GM18526 (cell line): Measurements from ENCODE around the gene RDH13.

Experiments used
- POLR2A ChIP-seq: IDR thresholded peaks from 3 replicates; pipeline ENCODE4 v1.6.1; 2011; ENCODE audit not compliant: insufficient read length; ENCODE audit errors: extremely low read depth

The RDH13 gene

DNA sequence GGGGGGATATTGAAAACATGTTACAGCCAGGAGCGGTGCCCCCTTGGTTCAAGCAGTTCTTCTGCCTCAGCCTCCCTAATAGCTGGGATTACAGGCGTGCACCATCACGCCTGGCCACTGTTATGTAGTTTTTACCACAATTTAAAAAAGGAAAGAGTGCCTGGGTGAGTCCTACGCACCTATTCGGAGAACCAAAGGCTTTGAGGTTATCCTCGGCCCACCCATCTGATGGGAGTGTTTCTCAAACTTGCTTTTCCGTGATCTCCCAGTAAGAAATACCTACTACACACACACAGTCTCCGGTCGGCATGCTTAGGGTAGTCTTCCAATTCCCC lies 20.6 kb downstream of the RDH13 start:
- TF ChIP-seq POLR2A: no peak

DNA sequence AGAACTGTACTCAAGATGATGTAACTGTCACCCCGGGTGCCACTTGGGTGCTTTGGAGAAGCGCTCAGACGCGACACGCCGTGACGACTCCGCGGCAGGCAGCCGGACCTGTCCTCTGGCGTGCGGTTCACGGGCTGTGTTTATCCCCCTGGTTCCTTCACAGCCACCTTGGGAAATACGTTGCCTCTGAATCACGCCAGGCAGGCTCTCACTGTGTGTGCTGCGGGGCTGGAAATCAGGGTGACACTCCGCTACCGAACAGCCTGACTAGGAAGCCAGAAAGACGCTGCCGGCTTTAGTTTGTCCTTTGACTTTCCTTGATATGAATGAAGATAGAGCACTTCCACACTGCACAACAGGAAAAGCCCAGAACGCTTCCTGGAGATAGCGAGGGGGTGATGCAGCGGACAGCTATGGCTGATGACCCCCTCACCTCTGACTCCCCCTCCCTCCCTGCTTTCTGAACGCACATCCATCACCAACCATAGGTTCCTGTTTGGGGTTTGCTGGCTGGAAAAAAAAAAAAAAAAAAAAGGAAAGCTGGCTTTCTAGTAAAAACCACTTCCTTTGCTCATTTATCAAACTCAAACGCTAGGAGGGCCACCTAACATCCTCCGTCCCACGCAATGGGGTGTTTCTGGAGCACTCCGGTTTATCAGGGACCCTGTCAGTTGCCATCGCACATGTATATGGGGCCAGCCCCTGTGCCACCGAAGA lies 21.2 kb downstream of the RDH13 start:
- no peak for TF ChIP-seq POLR2A

DNA sequence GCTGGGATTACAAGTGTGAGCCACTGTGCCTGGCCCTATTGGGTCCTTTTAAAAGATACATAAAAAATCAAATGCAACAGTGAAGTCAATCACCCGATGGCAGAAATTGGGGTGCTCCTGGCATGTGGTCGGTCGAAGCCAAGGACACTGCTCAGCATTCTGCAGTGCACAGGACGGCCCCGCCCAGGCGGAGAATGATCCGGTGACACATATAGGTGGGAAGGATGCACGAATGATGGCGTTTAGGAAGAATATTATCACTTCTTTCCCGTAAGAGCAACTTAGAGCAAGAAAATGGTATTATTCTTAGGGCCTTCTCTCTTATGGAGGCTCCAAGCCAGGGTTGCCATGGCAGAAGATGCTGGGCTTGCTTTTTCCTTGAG lies 21.7 kb downstream of the RDH13 start:
- TF ChIP-seq POLR2A: no peak

DNA sequence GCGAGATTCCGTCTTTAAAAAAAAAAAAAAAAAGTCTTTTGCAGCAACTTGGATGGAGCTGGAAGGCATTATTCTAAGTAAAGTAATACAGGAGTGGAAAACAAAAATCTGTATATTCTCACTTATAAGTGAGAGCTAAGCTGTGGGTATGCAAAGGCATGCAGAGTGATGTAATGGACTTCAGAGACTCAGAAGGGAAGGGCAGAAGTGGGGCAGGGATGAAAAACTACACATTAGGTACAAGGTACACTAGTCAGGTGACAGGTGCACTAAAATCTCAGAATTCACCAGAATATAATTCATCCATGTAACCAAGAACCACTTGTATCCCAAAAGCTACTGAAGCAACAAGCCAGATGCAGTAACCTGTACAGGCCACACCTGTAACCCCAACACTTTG lies 26.9 kb downstream of the RDH13 start:
- TF ChIP-seq POLR2A: no peak

DNA sequence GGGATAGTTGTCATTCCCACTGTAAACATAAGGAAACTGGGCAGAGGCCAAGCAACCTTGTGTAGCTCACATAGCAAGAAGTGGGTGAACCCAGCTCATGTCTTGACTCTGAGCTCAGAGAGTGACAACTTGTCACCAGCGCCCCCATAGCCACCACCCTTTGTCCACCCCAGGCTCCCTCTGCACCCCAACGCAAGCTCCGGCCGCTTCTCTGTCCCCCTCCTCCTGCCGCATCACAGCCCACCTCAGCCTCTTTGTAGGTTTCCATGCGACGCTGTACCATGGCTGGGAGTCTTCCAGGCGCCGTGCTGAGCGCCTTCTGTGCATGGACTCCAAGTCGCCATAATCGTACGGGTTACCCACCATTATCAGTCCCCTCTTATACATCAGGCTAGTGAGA lies 28.2 kb downstream of the RDH13 start:
- TF ChIP-seq POLR2A: no peak

GRCh38 chr19:55032170-55032800 lies 30.7 kb downstream of the RDH13 start:
- TF ChIP-seq POLR2A: no peak

GRCh38 chr19:55031178-55031577 lies 31.8 kb downstream of the RDH13 start:
- TF ChIP-seq POLR2A: no peak

DNA sequence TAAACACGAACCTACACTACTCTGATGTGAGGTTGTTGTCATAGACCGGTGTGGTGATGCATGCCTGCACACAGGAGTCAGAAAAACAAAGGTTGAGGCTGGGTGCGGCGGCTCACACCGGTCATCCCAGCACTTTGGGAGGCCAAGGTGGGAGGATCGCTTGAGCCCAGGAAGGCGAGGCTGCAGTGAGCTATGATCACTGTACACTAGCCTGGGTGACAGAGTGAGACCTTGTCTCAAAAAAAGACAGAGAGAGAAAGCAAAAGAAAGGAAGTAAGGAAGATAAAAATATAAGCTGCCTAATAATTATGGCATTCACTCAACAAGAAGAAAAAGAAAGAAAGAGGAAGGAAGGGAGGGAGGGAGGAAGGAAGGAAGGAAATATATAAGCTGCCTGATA lies 34.2 kb downstream of the RDH13 start:
- no peak for TF ChIP-seq POLR2A

- no peak for TF ChIP-seq POLR2A
Observed at GRCh38 chr19:55027472-55028337, 35.2 kb downstream of the RDH13 start.

GRCh38 chr19:55024111-55024510 lies 38.8 kb downstream of the RDH13 start:
- no peak for TF ChIP-seq POLR2A

DNA sequence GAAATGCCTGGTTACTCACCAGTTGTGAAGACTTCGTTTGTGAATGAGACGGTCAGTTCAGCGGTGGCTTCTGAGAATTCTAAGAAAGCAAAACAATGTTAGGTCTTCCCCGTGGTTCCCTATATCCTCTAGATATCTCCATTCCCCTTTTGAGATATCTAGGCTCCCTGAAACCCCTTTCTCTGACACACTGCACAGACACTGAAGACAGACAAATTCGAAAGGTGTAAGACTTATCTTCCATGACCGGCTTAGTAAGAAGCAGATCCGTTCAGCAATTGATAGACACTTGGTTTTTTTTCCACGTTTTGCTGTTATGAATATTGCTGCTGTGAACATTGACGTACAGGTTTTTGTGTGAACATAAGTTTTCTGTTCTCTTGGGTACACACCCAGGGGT lies 44.3 kb downstream of the RDH13 start:
- TF ChIP-seq POLR2A: no peak

- TF ChIP-seq POLR2A: no peak
Observed at GRCh38 chr19:55018216-55018615, 44.7 kb downstream of the RDH13 start.

DNA sequence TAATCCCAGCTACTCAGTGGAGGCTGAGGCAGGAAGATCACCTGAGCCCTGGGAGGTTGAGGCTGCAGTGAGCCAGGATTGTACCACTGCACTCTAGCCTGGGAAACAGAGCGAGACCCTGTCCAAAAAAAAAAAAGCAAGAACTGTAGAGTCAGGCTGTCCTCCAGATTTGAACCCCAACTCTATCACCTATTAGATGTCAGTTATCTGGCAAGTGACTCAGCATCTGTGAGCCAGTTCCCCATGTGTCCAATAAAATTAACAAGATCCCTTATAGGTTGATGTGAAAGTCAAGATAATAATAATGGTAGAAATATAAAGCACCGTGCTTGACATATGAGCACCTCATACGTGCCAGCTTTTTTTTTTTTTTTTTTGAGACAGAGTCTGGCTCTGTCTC lies 46.9 kb downstream of the RDH13 start:
- no peak for TF ChIP-seq POLR2A

GRCh38 chr19:55015126-55015525 lies 47.8 kb downstream of the RDH13 start:
- no peak for TF ChIP-seq POLR2A

DNA sequence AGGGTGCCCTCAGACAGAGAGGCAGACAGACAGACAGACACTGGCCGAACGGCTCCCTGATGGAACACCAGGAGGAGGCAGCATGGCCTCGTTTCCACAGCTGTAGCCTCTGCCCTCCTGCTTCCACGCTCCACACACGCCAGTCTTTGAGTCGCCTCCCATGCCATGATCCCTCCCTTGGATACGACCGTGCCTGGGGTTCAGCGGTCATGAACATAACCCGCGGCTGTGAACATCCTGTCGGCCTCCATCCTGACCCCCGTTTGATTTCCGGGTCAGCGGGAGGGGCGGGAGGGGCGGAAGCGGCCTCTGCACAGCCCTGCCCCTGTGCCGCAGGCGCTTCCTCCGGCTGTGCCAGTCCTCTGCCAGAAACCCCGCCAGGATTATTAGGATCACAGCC lies 48.2 kb downstream of the RDH13 start:
- no peak for TF ChIP-seq POLR2A

GRCh38 chr19:55013596-55013995 lies 49.4 kb downstream of the RDH13 start:
- no peak for TF ChIP-seq POLR2A
